Karpas-422 (cell line): ENCODE data around the gene ZFHX3. TPM values are rescaled to one million over a fixed set of nuclear protein-coding genes. Genes with fewer than 3 reads are reported as not detected.
A peak's percentile ranks its signal among the peaks of the same experiment; 100 is the strongest.

Experiments used
- DNase-seq: peaks from one replicate; pipeline ENCODE4 v3.0.0-alpha.2; 2015
- H2AFZ ChIP-seq: fragments of 200-600 bp; sonication (generic); 2 replicates; pipeline ENCODE4 v1.6.1; 2014; ENCODE audit warnings: antibody characterized with exemption, low read length, mixed read lengths
- H3K27ac ChIP-seq: fragments of 200-600 bp; sonication (generic); 2 replicates; pipeline ENCODE4 v1.5.1; 2014; ENCODE audit warnings: mild to moderate bottlenecking, low read length, moderate library complexity
- H3K27me3 ChIP-seq: fragments of 200-600 bp; sonication (generic); 2 replicates; pipeline ENCODE4 v1.6.1; 2014; ENCODE audit warnings: low read length, mixed read lengths
- H3K36me3 ChIP-seq: fragments of 200-600 bp; sonication (generic); 2 replicates; pipeline ENCODE4 v1.6.1; 2014; ENCODE audit warnings: low read length, mixed read lengths; ENCODE audit not compliant: insufficient read depth
- H3K4me1 ChIP-seq: fragments of 200-600 bp; sonication (generic); 2 replicates; pipeline ENCODE4 v1.6.1; 2014; ENCODE audit warnings: mild to moderate bottlenecking, low read length, mixed read lengths
- H3K4me2 ChIP-seq: fragments of 200-600 bp; sonication (generic); 2 replicates; pipeline ENCODE4 v1.6.1; 2014; ENCODE audit warnings: low read length, low read depth, mild to moderate bottlenecking; ENCODE audit not compliant: poor library complexity, severe bottlenecking
- H3K4me3 ChIP-seq: fragments of 200-600 bp; sonication (generic); 2 replicates; pipeline ENCODE4 v1.5.1; 2014; ENCODE audit warnings: mild to moderate bottlenecking, antibody characterized with exemption, low read length, mixed read lengths
- H3K79me2 ChIP-seq: fragments of 200-600 bp; sonication (generic); 2 replicates; pipeline ENCODE4 v1.6.1; 2014; ENCODE audit warnings: mild to moderate bottlenecking, low read length, mixed read lengths
- H3K9ac ChIP-seq: fragments of 200-600 bp; sonication (generic); 2 replicates; pipeline ENCODE4 v1.6.0; 2014; ENCODE audit warnings: low read length
- H3K9me2 ChIP-seq: fragments of 200-600 bp; sonication (generic), shearing (Covaris generic); replicated peaks from 2 replicates; pipeline ENCODE4 v1.6.0; 2014; ENCODE audit warnings: mild to moderate bottlenecking, low read length, moderate library complexity; ENCODE audit not compliant: insufficient read depth
- H3K9me3 ChIP-seq: fragments of 300-700, 200-600 bp; sonication (generic); 2 replicates; pipeline ENCODE4 v1.6.1; 2014; ENCODE audit warnings: low read length, mixed read lengths
- H4K20me1 ChIP-seq: fragments of 200-600 bp; sonication (generic); 2 replicates; pipeline ENCODE4 v1.6.1; 2014; ENCODE audit warnings: mild to moderate bottlenecking, antibody characterized with exemption, low read length, low read depth; ENCODE audit not compliant: insufficient read depth
- total RNA-seq: library from RNA; depleted of rRNA; stranded (reverse); fragments of >200 nt; shearing (Covaris generic); gene quantifications from 2 replicates; pipeline ENCODE4 v1.2.3, GENCODE V29; 2014; ENCODE audit warnings: low replicate concordance; rRNA removed

ZFHX3 gene
- total RNA-seq = 0.36 and 0.67 TPM in 2 replicates

GRCh38 chr16:73047536-73048291 is at the start of gene ZFHX3:
TSS of gene ZFHX3 (minus strand) at chr16:73048128. CDS start at chr16:72960145, 87,983 bp downstream.
- H2AFZ ChIP-seq = no peak within 1 kb of the TSS
- no peak within 1 kb of the TSS; the same call in 1 of the 2 replicates for H3K9ac ChIP-seq

GRCh38 chr16:73096510-73096909 is 48.6 kb upstream of the ZFHX3 start:
- DNase-seq = no peak
- Histone ChIP-seq H3K4me1 (no peaks in the 10 kb centered on the region), H3K4me2 (no peak overlapping the region), H3K79me2 (no peaks in the 10 kb centered on the region), H3K9ac (no peak overlapping the region), H3K27me3 (no peaks in the 10 kb centered on the region), H3K4me3 (no peak overlapping the region), H2AFZ (no peak overlapping the region), H3K9me3 (no peaks in the 10 kb centered on the region), H3K9me2 (no peaks in the 10 kb centered on the region), H3K36me3 (no peaks in the 10 kb centered on the region), H4K20me1 (no peaks in the 10 kb centered on the region), H3K27ac (no peak overlapping the region)

More at GRCh38 chr16:73047536-73048291, at the start of gene ZFHX3:
- no peak within 1 kb of the TSS for H3K27ac ChIP-seq
- no peaks in the 10 kb centered on the region for H3K27me3 ChIP-seq
- no peaks in the 10 kb centered on the region for H3K79me2 ChIP-seq
- peak within 1 kb of the TSS; percentile 43; the same call in 1 of the 2 replicates for H3K4me3 ChIP-seq
- no peaks in the 10 kb centered on the region for H3K36me3 ChIP-seq
- peak within 1 kb of the TSS; percentile 50 for H3K4me2 ChIP-seq
- H3K9me3 ChIP-seq = no peaks in the 10 kb centered on the region
- H3K4me1 ChIP-seq = no peaks in the 10 kb centered on the region; the same call in 1 of the 2 replicates
- no peaks in the 10 kb centered on the region for H3K9me2 ChIP-seq
- H4K20me1 ChIP-seq = peaks cover 22% of the 10 kb centered on the region; the same call in 1 of the 2 replicates
- DNase-seq = peak; percentile 61

GRCh38 chr16:73095885-73096421 is 48.0 kb upstream of the ZFHX3 start:
- no peaks in the 10 kb centered on the region for H3K27me3 ChIP-seq
- H3K9me3 ChIP-seq = no peaks in the 10 kb centered on the region
- H3K79me2 ChIP-seq = no peaks in the 10 kb centered on the region
- no peaks in the 10 kb centered on the region for H3K36me3 ChIP-seq
- H3K9ac ChIP-seq = no peak overlapping the region
- H3K4me2 ChIP-seq = no peak overlapping the region
- H3K27ac ChIP-seq = no peak overlapping the region
- no peaks in the 10 kb centered on the region for H4K20me1 ChIP-seq
- DNase-seq = no peak
- H3K4me3 ChIP-seq = no peak overlapping the region
- H3K9me2 ChIP-seq = no peaks in the 10 kb centered on the region
- H2AFZ ChIP-seq = no peak overlapping the region
- H3K4me1 ChIP-seq = no peaks in the 10 kb centered on the region

GRCh38 chr16:73095142-73095820 is 47.4 kb upstream of the ZFHX3 start:
- Histone ChIP-seq H2AFZ (no peak overlapping the region), H3K9me2 (no peaks in the 10 kb centered on the region), H3K79me2 (no peaks in the 10 kb centered on the region), H3K4me3 (no peak overlapping the region), H3K4me2 (no peak overlapping the region), H3K9ac (no peak overlapping the region), H3K27ac (no peak overlapping the region), H3K27me3 (no peaks in the 10 kb centered on the region), H3K9me3 (no peaks in the 10 kb centered on the region), H4K20me1 (no peaks in the 10 kb centered on the region), H3K36me3 (no peaks in the 10 kb centered on the region), H3K4me1 (no peaks in the 10 kb centered on the region)
- no peak for DNase-seq

- no peaks in the 10 kb centered on the region for H3K9me2 ChIP-seq
- H3K4me1 ChIP-seq = no peaks in the 10 kb centered on the region
- no peaks in the 10 kb centered on the region for H3K9me3 ChIP-seq
- H3K9ac ChIP-seq = no peak overlapping the region
- no peak overlapping the region for H3K4me3 ChIP-seq
- no peak overlapping the region for H3K27ac ChIP-seq
- no peaks in the 10 kb centered on the region for H3K79me2 ChIP-seq
- no peaks in the 10 kb centered on the region for H3K27me3 ChIP-seq
- no peaks in the 10 kb centered on the region for H3K36me3 ChIP-seq
- H2AFZ ChIP-seq = no peak overlapping the region
- DNase-seq = no peak
- no peaks in the 10 kb centered on the region for H4K20me1 ChIP-seq
- H3K4me2 ChIP-seq = no peak overlapping the region
Measured at GRCh38 chr16:73094371-73094770, 46.4 kb upstream of the ZFHX3 start.

GRCh38 chr16:73093146-73094144 is 45.5 kb upstream of the ZFHX3 start:
- H3K79me2 ChIP-seq = no peaks in the 10 kb centered on the region
- H3K4me1 ChIP-seq = no peaks in the 10 kb centered on the region
- H3K9me3 ChIP-seq = no peaks in the 10 kb centered on the region
- no peak overlapping the region for H3K4me2 ChIP-seq
- no peak overlapping the region for H3K9ac ChIP-seq
- H3K27ac ChIP-seq = no peak overlapping the region
- no peaks in the 10 kb centered on the region for H4K20me1 ChIP-seq
- no peaks in the 10 kb centered on the region for H3K36me3 ChIP-seq
- no peak overlapping the region for H3K4me3 ChIP-seq
- H2AFZ ChIP-seq = no peak overlapping the region
- no peaks in the 10 kb centered on the region for H3K9me2 ChIP-seq
- no peak for DNase-seq
- H3K27me3 ChIP-seq = no peaks in the 10 kb centered on the region

- Histone ChIP-seq H3K4me2 (no peak overlapping the region), H3K9me3 (no peaks in the 10 kb centered on the region), H3K27me3 (no peaks in the 10 kb centered on the region), H3K4me1 (no peaks in the 10 kb centered on the region), H3K79me2 (no peaks in the 10 kb centered on the region), H2AFZ (no peak overlapping the region), H3K36me3 (no peaks in the 10 kb centered on the region), H3K9ac (no peak overlapping the region), H3K4me3 (no peak overlapping the region), H3K27ac (no peak overlapping the region), H4K20me1 (no peaks in the 10 kb centered on the region), H3K9me2 (no peaks in the 10 kb centered on the region)
- no peak for DNase-seq
Measured at GRCh38 chr16:73092236-73092781, 44.4 kb upstream of the ZFHX3 start.
